Measurements from ENCODE around the gene DCP1A. TPM values are rescaled to one million over a fixed set of nuclear protein-coding genes. Genes with fewer than 3 reads are reported as not detected.

The DCP1A gene
- total and polyA plus RNA-seq, 9 of the 15 experiments (the other 6 are each of a cell fraction or from before 2014, with no cell fraction given), result 6.6 to 33.7 (median 13.3) TPM

DNA sequence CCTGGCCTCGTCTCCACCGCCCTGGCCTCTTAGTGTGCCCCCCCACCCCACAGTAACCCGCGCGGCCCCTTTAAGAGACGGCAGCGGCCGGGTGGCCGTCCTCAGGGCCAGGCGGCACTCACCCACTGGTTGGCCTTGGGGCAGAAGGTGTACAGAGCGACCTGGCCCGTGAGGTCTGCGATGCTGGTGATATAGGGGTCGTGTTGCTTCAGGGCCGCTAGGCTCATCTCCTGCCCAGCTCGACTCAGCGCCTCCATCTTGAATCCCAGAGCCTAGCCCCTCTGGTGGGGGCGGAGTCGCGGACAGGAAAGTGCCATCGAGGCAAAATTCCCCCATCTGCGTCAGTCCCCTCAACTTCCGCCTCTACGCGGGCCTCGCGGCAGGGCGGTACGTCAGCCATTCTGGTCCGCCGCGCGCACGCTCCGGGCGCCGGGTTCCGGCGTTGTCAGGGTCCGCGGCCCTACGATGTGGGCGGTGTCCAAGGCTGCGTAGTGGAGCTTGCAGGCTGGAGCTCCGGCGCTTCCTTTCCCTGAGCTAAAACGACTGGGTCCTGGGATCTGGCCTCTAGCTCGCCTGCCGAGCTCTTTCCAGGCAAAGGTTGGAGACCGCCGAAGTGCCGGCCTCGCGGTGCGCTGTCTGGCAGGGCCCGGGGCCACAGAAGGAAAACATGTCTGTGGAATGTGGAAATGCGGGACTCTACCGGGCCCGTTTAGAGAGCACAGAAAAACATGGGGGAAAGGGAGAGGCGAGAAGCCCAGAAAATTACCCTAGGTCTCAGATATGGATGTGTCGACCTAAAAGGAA, at the start of gene DCP1A (continued):
- TF ChIP-seq ZNF354B (CRISPR knock-in tag; IDR thresholded peaks at IDR 0.05), result no peak
- TF ChIP-seq, protein P1, sequence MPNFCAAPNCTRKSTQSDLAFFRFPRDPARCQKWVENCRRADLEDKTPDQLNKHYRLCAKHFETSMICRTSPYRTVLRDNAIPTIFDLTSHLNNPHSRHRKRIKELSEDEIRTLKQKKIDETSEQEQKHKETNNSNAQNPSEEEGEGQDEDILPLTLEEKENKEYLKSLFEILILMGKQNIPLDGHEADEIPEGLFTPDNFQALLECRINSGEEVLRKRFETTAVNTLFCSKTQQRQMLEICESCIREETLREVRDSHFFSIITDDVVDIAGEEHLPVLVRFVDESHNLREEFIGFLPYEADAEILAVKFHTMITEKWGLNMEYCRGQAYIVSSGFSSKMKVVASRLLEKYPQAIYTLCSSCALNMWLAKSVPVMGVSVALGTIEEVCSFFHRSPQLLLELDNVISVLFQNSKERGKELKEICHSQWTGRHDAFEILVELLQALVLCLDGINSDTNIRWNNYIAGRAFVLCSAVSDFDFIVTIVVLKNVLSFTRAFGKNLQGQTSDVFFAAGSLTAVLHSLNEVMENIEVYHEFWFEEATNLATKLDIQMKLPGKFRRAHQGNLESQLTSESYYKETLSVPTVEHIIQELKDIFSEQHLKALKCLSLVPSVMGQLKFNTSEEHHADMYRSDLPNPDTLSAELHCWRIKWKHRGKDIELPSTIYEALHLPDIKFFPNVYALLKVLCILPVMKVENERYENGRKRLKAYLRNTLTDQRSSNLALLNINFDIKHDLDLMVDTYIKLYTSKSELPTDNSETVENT (CRISPR knock-in tag; IDR thresholded peaks at IDR 0.05), result peak; percentile 57; the same call in 1 of the 2 replicates
- TF ChIP-seq HMG20B (CRISPR knock-in tag; IDR thresholded peaks at IDR 0.05), result no peak
- TF ChIP-seq JUND (IDR thresholded peaks at IDR 0.05; ENCODE audit: borderline replicate concordance, low read depth, low read length), result peak; percentile 76
- peak; percentile 53; the same call in 1 of the 3 replicates for TF ChIP-seq JUND (tag; IDR thresholded peaks at IDR 0.05; ENCODE audit: borderline replicate concordance, low read depth, low read length)
- TF ChIP-seq HDAC8 (tag; IDR thresholded peaks at IDR 0.05), result no peak; the same call in 1 of the 2 replicates
- no peak for TF ChIP-seq ZKSCAN3 (CRISPR knock-in tag; IDR thresholded peaks at IDR 0.05)
- TF ChIP-seq, protein P2, sequence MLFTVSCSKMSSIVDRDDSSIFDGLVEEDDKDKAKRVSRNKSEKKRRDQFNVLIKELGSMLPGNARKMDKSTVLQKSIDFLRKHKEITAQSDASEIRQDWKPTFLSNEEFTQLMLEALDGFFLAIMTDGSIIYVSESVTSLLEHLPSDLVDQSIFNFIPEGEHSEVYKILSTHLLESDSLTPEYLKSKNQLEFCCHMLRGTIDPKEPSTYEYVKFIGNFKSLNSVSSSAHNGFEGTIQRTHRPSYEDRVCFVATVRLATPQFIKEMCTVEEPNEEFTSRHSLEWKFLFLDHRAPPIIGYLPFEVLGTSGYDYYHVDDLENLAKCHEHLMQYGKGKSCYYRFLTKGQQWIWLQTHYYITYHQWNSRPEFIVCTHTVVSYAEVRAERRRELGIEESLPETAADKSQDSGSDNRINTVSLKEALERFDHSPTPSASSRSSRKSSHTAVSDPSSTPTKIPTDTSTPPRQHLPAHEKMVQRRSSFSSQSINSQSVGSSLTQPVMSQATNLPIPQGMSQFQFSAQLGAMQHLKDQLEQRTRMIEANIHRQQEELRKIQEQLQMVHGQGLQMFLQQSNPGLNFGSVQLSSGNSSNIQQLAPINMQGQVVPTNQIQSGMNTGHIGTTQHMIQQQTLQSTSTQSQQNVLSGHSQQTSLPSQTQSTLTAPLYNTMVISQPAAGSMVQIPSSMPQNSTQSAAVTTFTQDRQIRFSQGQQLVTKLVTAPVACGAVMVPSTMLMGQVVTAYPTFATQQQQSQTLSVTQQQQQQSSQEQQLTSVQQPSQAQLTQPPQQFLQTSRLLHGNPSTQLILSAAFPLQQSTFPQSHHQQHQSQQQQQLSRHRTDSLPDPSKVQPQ (CRISPR knock-in tag; IDR thresholded peaks at IDR 0.05; ENCODE audit: borderline replicate concordance), result no peak
- no peak for TF ChIP-seq ZNF3 (CRISPR knock-in tag; IDR thresholded peaks at IDR 0.05)
- TF ChIP-seq, protein P3, sequence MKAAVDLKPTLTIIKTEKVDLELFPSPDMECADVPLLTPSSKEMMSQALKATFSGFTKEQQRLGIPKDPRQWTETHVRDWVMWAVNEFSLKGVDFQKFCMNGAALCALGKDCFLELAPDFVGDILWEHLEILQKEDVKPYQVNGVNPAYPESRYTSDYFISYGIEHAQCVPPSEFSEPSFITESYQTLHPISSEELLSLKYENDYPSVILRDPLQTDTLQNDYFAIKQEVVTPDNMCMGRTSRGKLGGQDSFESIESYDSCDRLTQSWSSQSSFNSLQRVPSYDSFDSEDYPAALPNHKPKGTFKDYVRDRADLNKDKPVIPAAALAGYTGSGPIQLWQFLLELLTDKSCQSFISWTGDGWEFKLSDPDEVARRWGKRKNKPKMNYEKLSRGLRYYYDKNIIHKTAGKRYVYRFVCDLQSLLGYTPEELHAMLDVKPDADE (conservative IDR thresholded peaks at IDR 0.05; ENCODE audit: control insufficient read depth, low read depth, low read length), result peak; percentile 92
- TF ChIP-seq ZNF699 (CRISPR knock-in tag; IDR thresholded peaks at IDR 0.05; ENCODE audit: insufficient replicate concordance), result no peak
- TF ChIP-seq, protein P4, sequence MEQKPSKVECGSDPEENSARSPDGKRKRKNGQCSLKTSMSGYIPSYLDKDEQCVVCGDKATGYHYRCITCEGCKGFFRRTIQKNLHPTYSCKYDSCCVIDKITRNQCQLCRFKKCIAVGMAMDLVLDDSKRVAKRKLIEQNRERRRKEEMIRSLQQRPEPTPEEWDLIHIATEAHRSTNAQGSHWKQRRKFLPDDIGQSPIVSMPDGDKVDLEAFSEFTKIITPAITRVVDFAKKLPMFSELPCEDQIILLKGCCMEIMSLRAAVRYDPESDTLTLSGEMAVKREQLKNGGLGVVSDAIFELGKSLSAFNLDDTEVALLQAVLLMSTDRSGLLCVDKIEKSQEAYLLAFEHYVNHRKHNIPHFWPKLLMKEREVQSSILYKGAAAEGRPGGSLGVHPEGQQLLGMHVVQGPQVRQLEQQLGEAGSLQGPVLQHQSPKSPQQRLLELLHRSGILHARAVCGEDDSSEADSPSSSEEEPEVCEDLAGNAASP (IDR thresholded peaks at IDR 0.05), result no peak
- TF ChIP-seq FOXA1 (IDR thresholded peaks at IDR 0.05; ENCODE audit: borderline replicate concordance), result no peak
- peak; percentile 31; the same call in 1 of the 2 replicates for TF ChIP-seq JUN (IDR thresholded peaks at IDR 0.05; ENCODE audit: borderline replicate concordance, low read depth, low read length)
- no peak for TF ChIP-seq JUN (CRISPR knock-in tag; IDR thresholded peaks at IDR 0.05; ENCODE audit: borderline replicate concordance)
- TF ChIP-seq ZC3H8 (IDR thresholded peaks at IDR 0.05), result no peak
- no peak for TF ChIP-seq KLF10 (CRISPR knock-in tag; IDR thresholded peaks at IDR 0.05)
- no peak; a peak in 1 of 4 replicates for TF ChIP-seq RAD21 (CRISPR knock-in tag; conservative IDR thresholded peaks at IDR 0.05 in 1 of 2, IDR thresholded peaks at IDR 0.05 in 1 of 2)
- TF ChIP-seq ZNF232 (CRISPR knock-in tag; IDR thresholded peaks at IDR 0.05), result no peak
- TF ChIP-seq ZNF23 (CRISPR knock-in tag; IDR thresholded peaks at IDR 0.05), result no peak
- no peak for TF ChIP-seq RHOXF2B (CRISPR knock-in tag; conservative IDR thresholded peaks at IDR 0.05)

Measured in K562 (cell line).